BJ (cell line): ENCODE measurements around the gene TSPAN12. TPM values are rescaled to one million over a fixed set of nuclear protein-coding genes. Genes with fewer than 3 reads are reported as not detected.

Source experiments
- CTCF ChIA-PET: fragments of 350-600 bp; formaldehyde crosslinking; extraction: SDS; loops from one replicate; lab custom pipeline; 2021; ENCODE audit warnings: antibody characterized with exemption, inconsistent platforms; lab: Yijun Ruan, JAX
- POLR2A ChIA-PET: fragments of 300-600 bp; sonication (Branson Sonifier 250); formaldehyde crosslinking; extraction: SDS; loops from one replicate; lab custom pipeline; 2021; ENCODE audit warnings: antibody characterized with exemption; lab: Charles Lee
- DNase-seq: peaks from one replicate; pipeline ENCODE4 v3.0.0-alpha.2; 2011; ENCODE audit warnings: low read depth
- H3K27me3 ChIP-seq: 2 replicates; pipeline ENCODE4 v1.6.0; 2011; ENCODE audit warnings: low read length; ENCODE audit not compliant: control insufficient read depth, insufficient read depth
- H3K36me3 ChIP-seq: 2 replicates; pipeline ENCODE4 v1.5.1; 2011; ENCODE audit warnings: low read length; ENCODE audit not compliant: control insufficient read depth, insufficient read depth
- H3K4me3 ChIP-seq: 2 replicates; pipeline ENCODE4 v1.5.1; 2011; ENCODE audit warnings: low read depth, mild to moderate bottlenecking, control low read depth, low read length
- polyA plus RNA-seq: library from polyadenylated mRNA; depleted of rRNA; stranded (reverse); fragments of >200 nt; gene quantifications from 2 replicates; pipeline ENCODE4 v1.2.3, GENCODE V29; 2011
- TF ChIP-seq, protein P1 (sequence below): IDR thresholded peaks from 2 replicates; pipeline ENCODE4 v1.5.1; 2011; ENCODE audit warnings: low read depth, mild to moderate bottlenecking, control low read depth, inconsistent platforms, low read length, moderate library complexity; ENCODE audit not compliant: insufficient read depth

TSPAN12 gene
- polyA plus RNA-seq, 1 experiment: not detected

DNA sequence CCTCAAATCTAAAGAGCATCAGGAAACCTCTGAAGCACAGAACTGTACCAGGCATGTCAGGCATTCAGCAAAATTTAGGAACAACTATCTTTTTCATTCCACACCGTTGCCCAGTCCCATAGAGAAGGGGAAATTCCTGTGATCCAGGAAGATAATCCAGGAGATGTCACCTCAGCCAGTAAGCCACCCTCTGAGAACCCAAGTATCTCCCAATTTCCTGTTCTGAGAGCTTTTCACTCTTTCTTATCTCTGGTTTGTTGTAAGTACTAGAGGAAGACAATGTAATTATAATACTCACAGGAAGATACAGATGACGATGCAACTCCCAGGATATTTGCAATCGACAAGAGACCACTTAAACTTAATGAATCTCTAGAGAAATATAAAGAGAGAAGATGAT is 97.1 kb downstream of the TSPAN12 start:
- H3K36me3 ChIP-seq: no peaks in the 10 kb centered on the region
- TF ChIP-seq, protein P1, sequence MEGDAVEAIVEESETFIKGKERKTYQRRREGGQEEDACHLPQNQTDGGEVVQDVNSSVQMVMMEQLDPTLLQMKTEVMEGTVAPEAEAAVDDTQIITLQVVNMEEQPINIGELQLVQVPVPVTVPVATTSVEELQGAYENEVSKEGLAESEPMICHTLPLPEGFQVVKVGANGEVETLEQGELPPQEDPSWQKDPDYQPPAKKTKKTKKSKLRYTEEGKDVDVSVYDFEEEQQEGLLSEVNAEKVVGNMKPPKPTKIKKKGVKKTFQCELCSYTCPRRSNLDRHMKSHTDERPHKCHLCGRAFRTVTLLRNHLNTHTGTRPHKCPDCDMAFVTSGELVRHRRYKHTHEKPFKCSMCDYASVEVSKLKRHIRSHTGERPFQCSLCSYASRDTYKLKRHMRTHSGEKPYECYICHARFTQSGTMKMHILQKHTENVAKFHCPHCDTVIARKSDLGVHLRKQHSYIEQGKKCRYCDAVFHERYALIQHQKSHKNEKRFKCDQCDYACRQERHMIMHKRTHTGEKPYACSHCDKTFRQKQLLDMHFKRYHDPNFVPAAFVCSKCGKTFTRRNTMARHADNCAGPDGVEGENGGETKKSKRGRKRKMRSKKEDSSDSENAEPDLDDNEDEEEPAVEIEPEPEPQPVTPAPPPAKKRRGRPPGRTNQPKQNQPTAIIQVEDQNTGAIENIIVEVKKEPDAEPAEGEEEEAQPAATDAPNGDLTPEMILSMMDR: no peak
- H3K4me3 ChIP-seq: no peak overlapping the region
- ChIA-PET CTCF (no interaction called here), POLR2A (no interaction called here)
- H3K27me3 ChIP-seq: no peaks in the 10 kb centered on the region
- DNase-seq: no peak

DNA sequence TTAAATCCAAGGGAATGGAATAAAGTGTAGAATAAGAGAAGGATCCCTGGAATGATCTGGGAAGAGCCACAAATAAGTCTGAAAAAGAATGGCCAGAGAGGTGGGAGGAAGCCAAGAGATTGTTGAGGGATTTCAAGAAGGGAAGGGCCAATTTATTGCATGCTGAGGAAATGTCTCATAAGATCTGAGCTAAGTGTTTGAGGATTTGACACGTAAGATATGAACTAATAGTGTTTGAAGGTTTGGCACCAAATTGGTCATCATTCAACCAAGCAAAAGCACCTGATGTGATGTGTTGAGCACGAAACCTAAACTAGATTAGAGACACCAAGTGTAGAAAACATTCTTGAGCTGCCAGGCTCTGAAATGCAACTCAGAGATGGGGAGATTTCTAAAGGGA is 97.9 kb downstream of the TSPAN12 start:
- Histone ChIP-seq H3K27me3 (no peaks in the 10 kb centered on the region), H3K36me3 (no peaks in the 10 kb centered on the region), H3K4me3 (no peak overlapping the region)
- TF ChIP-seq, protein P1: no peak
- POLR2A ChIA-PET: no interaction called here
- CTCF ChIA-PET: no interaction called here
- no peak for DNase-seq

DNA sequence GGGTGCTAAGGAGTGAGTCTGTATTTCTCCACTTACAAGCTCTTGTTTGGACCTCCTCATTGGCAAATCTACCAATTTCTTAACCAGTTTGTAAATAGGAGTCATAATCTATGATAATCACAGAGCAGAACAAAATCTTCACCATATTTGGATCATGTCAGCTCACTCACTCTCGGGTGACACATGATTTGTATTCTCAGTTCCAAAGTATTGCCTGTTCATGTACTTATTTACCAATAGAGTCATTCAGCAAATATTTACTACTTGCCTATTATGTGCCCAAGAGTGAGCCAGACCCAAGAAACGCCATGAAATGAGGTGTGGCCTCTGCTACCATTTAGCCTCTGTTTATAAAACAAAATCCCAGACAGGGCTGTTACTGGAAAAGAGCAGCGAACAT is 114.8 kb downstream of the TSPAN12 start:
- no peak for DNase-seq
- ChIA-PET POLR2A (no interaction called here), CTCF (interaction anchor here (0.9 to 1.4 kb wide), 2 partner anchors 14 to 18 kb away, joined by 3 to 4 read pairs; no protein-coding TSS in a partner anchor)
- TF ChIP-seq, protein P1: no peak
- no peak overlapping the region for H3K4me3 ChIP-seq
- H3K36me3 ChIP-seq: no peaks in the 10 kb centered on the region
- no peaks in the 10 kb centered on the region for H3K27me3 ChIP-seq

DNA sequence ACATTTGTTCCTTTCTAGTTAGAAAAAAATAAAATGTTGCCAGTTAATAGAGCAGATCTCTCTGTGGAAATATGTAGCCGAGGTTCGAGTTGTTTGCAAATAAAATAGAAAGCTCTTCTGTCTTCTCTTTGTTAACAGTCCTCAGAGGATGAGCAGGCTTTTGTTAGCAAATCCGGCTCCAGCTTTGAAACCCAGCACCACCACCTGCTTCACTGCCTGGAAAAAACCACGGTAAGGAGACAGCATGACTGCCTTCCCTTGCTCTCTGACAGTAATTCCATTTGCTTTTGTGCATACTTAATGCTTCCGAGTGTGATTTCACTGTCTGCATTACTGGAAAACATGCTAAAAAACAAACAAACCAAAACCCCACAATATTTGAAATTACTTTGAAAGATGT is 115.6 kb downstream of the TSPAN12 start:
- POLR2A ChIA-PET: no interaction called here
- Histone ChIP-seq H3K36me3 (no peaks in the 10 kb centered on the region), H3K4me3 (no peak overlapping the region), H3K27me3 (no peaks in the 10 kb centered on the region)
- DNase-seq: no peak
- CTCF ChIA-PET: interaction anchor here (0.9 to 1.4 kb wide), 2 partner anchors 15 to 17 kb away, joined by 3 to 4 read pairs; no protein-coding TSS in a partner anchor
- TF ChIP-seq, protein P1: no peak

DNA sequence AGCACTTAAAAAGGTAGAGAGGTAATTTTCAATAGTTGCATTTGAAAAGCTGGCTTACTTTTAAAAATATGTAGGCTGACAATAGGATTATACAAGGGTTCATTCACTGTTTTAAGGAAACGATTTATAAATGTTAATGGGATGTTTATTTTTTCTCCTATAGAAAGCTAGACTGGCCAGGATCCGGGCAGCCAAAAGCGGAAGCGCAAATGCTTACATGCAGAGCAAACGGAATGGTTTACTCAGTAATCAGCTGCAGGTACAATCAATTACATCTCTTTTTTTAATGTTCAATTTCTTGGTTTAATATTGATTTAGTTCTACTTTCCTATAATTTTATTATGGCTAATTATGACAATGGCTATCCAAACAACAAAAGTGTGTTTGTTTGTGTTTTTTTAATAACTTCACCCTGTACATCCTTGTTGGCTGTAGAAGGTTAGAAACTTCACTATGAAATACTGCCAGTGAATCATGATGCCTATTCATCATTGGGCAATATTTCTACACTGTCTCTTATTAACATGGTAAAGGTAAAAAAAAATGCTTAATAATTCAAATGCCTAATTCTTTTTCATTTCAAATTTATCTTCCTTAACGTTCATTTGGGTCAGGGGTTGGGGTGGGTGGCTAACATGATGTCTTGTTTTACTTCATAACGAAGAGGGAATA is 116.4 kb downstream of the TSPAN12 start:
- ChIA-PET POLR2A (no interaction called here), CTCF (no interaction called here)
- Histone ChIP-seq H3K27me3 (no peaks in the 10 kb centered on the region), H3K4me3 (no peak overlapping the region), H3K36me3 (no peaks in the 10 kb centered on the region)
- TF ChIP-seq, protein P1: no peak
- DNase-seq: no peak
